Measurements from ENCODE around the gene MACO1. TPM values are rescaled to one million over a fixed set of nuclear protein-coding genes. Genes with fewer than 3 reads are reported as not detected.

The MACO1 gene
- total and polyA plus RNA-seq, 9 of the 15 experiments (the other 6 are each of a cell fraction or from before 2014, with no cell fraction given), result 4.6 to 28.4 (median 21.7) TPM

- TF ChIP-seq ZNF407 (IDR thresholded peaks at IDR 0.05; ENCODE audit: low read depth), result no peak
- no peak for TF ChIP-seq ID3 (CRISPR knock-in tag; IDR thresholded peaks at IDR 0.05)
- TF ChIP-seq ID3 (tag; IDR thresholded peaks at IDR 0.05), result peak; percentile 79; the same call in 1 of the 2 replicates
- no peak for TF ChIP-seq ZNF124 (CRISPR knock-in tag; IDR thresholded peaks at IDR 0.05)
- TF ChIP-seq ZNF785 (CRISPR knock-in tag; IDR thresholded peaks at IDR 0.05), result no peak
- TF ChIP-seq HMBOX1 (IDR thresholded peaks at IDR 0.05), result no peak
- TF ChIP-seq ZNF717 (CRISPR knock-in tag; IDR thresholded peaks at IDR 0.05), result no peak
- peak; percentile 100 for TF ChIP-seq TAF9B (IDR thresholded peaks at IDR 0.05; ENCODE audit: partially characterized antibody)
Measured at GRCh38 chr1:25430073-25430966, at the start of gene MACO1 (continued).

All from K562 (cell line).